ENCODE results near the gene C2orf49.

DNA sequence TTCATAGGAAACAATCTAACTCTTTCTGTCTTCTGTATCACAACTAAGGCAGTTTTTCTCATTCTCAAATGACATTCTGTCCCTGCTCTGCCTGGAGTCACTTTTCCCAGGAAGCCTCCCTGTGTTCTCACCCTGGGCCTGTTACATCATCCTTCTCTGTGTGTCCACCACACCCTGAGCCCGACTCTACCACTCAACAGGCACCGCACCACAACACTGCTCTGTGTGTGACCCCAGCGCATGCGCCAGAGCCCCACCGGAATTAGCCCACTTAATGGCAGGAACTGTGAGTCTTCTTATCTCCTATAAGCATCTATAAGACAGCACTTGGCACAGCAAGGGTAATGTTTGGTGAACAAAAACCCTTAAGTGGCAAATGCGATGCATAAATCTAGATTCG, 40.1 kb upstream of the C2orf49 start:
- TF ChIP-seq, protein P1, sequence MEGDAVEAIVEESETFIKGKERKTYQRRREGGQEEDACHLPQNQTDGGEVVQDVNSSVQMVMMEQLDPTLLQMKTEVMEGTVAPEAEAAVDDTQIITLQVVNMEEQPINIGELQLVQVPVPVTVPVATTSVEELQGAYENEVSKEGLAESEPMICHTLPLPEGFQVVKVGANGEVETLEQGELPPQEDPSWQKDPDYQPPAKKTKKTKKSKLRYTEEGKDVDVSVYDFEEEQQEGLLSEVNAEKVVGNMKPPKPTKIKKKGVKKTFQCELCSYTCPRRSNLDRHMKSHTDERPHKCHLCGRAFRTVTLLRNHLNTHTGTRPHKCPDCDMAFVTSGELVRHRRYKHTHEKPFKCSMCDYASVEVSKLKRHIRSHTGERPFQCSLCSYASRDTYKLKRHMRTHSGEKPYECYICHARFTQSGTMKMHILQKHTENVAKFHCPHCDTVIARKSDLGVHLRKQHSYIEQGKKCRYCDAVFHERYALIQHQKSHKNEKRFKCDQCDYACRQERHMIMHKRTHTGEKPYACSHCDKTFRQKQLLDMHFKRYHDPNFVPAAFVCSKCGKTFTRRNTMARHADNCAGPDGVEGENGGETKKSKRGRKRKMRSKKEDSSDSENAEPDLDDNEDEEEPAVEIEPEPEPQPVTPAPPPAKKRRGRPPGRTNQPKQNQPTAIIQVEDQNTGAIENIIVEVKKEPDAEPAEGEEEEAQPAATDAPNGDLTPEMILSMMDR (conservative IDR thresholded peaks at IDR 0.05 in 1 of 2, IDR thresholded peaks at IDR 0.05 in 1 of 2; ENCODE audit: extremely low read depth in 1 of 2, insufficient read depth in 1 of 2, low read depth in 1 of 2, low read length in 2 of 2) = no peak
- TF ChIP-seq EZH2 (IDR thresholded peaks at IDR 0.05; ENCODE audit: borderline replicate concordance, low read length) = no peak
